Adipocyte (in vitro differentiated cells): ENCODE results near the gene RASGEF1C.
"Not testable (repeated sequence)": the region's sequence is repeated elsewhere in the genome, so short reads cannot be mapped to it uniquely, and the experiment has no call there.

Source experiments
- DNase-seq: peaks from one replicate; pipeline ENCODE4 v3.0.0-alpha.2; 2015; ENCODE audit warnings: low read depth
- H3K27me3 ChIP-seq: replicated peaks from 2 replicates; pipeline ENCODE4 v1.7.0; 2013; ENCODE audit warnings: mild to moderate bottlenecking, low read length, moderate library complexity; ENCODE audit not compliant: control insufficient read depth, insufficient read depth
- H3K36me3 ChIP-seq: 2 replicates; pipeline ENCODE4 v1.7.0; 2013; ENCODE audit warnings: low read length, mild to moderate bottlenecking, moderate library complexity; ENCODE audit not compliant: control insufficient read depth, insufficient read depth, severe bottlenecking
- H3K4me1 ChIP-seq: 2 replicates; pipeline ENCODE4 v1.7.0; 2013; ENCODE audit warnings: mild to moderate bottlenecking, low read length, moderate library complexity; ENCODE audit not compliant: control insufficient read depth, insufficient read depth
- H3K4me3 ChIP-seq: 2 replicates; pipeline ENCODE4 v1.7.0; 2013; ENCODE audit warnings: mild to moderate bottlenecking, low read length, moderate library complexity
- H3K9ac ChIP-seq: 2 replicates; pipeline ENCODE4 v1.7.0; 2013; ENCODE audit warnings: mild to moderate bottlenecking, low read length, moderate library complexity
- H3K9me3 ChIP-seq: 2 replicates; pipeline ENCODE4 v1.7.0; 2013; ENCODE audit warnings: mild to moderate bottlenecking, low read length, moderate library complexity; ENCODE audit not compliant: control insufficient read depth

The RASGEF1C gene

GRCh38 chr5:180130876-180131740 is 77.9 kb downstream of the RASGEF1C start:
- Histone ChIP-seq H3K4me1 (peaks cover 3% of the 10 kb centered on the region), H3K9me3 (no peaks in the 10 kb centered on the region), H3K9ac (no peak overlapping the region), H3K36me3 (no peaks in the 10 kb centered on the region), H3K4me3 (no peak overlapping the region), H3K27me3 (peaks cover 62% of the 10 kb centered on the region)
- DNase-seq, result no peak

DNA sequence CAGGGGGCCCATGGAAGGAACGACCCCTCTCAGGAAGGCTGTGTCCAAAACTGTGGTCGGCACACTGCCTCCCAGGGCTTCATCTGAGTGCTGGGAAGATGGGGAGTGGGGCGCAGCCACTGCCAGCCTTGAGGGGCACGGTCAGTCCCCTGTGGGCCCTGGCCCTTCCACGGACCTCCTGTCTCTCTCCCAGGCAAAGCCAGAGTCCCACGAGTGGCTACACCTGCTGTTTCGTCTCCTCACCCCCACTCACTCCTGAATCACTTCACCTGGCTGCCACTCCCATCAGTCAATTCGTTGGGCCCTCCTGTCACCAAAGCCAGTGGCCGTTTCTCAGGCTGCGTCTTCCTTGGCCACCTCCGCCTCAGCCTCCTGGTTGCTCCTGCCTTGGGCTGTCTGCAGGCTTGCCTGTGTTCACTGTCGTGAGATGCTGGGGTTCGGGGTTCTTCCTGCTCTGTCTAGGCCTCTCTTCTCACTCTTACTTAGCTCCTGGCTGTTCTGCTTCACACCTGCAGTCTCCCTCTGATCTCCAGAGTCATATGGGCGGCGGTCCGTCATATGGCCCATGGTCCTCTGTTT is 78.6 kb downstream of the RASGEF1C start:
- H3K4me3 ChIP-seq, result no peak overlapping the region
- H3K27me3 ChIP-seq, result peaks cover 62% of the 10 kb centered on the region
- no peaks in the 10 kb centered on the region for H3K36me3 ChIP-seq
- H3K9ac ChIP-seq, result no peak overlapping the region
- H3K4me1 ChIP-seq, result peaks cover 3% of the 10 kb centered on the region
- no peaks in the 10 kb centered on the region for H3K9me3 ChIP-seq
- DNase-seq, result no peak

GRCh38 chr5:180129291-180130190 is 79.5 kb downstream of the RASGEF1C start:
- Histone ChIP-seq H3K27me3 (peaks cover 70% of the 10 kb centered on the region), H3K36me3 (no peaks in the 10 kb centered on the region), H3K9me3 (no peaks in the 10 kb centered on the region), H3K4me1 (peaks cover 3% of the 10 kb centered on the region), H3K4me3 (no peak overlapping the region), H3K9ac (no peak overlapping the region)
- no peak for DNase-seq

GRCh38 chr5:180128671-180129261 is 80.2 kb downstream of the RASGEF1C start:
- no peak for DNase-seq
- Histone ChIP-seq H3K9ac (no peak overlapping the region), H3K9me3 (no peaks in the 10 kb centered on the region), H3K4me1 (peaks cover 3% of the 10 kb centered on the region), H3K36me3 (no peaks in the 10 kb centered on the region), H3K4me3 (no peak overlapping the region), H3K27me3 (peaks cover 72% of the 10 kb centered on the region)

- no peak for DNase-seq
- peaks cover 3% of the 10 kb centered on the region for H3K4me1 ChIP-seq
- no peaks in the 10 kb centered on the region for H3K9me3 ChIP-seq
- no peak overlapping the region for H3K9ac ChIP-seq
- H3K36me3 ChIP-seq, result no peaks in the 10 kb centered on the region
- H3K4me3 ChIP-seq, result no peak overlapping the region
- peaks cover 72% of the 10 kb centered on the region for H3K27me3 ChIP-seq
These were observed 81.0 kb downstream of the RASGEF1C start for GRCh38 chr5:180127682-180128670.

- H3K9ac ChIP-seq, result no peak overlapping the region
- H3K4me1 ChIP-seq, result peaks cover 3% of the 10 kb centered on the region
- peaks cover 70% of the 10 kb centered on the region for H3K27me3 ChIP-seq
- no peak overlapping the region for H3K4me3 ChIP-seq
- peak; percentile 60 for DNase-seq
- H3K9me3 ChIP-seq, result no peaks in the 10 kb centered on the region
- no peaks in the 10 kb centered on the region for H3K36me3 ChIP-seq
These were observed 82.0 kb downstream of the RASGEF1C start for GRCh38 chr5:180126716-180127681.

DNA sequence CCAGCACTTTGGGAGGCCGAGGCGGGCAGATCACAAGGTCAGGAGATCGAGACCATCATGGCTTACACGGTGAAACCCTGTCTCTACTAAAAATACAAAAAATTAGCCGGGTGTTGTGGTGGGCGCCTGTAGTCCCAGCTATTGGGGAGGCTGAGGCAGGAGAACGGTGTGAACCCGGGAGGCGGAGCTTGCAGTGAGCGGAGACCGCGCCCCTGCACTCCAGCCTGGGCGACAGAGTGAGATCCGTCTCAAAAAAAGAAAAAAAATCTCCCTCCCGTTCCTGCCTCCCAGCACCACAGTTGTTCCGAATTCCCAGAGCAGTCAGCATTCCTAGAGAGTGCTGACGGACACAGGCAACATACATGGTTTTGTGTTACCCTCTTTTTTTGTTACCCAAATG is 82.9 kb downstream of the RASGEF1C start:
- H3K36me3 ChIP-seq, H3K9ac ChIP-seq, H3K4me1 ChIP-seq, H3K9me3 ChIP-seq, DNase-seq, H3K4me3 ChIP-seq: not testable (repeated sequence)
- H3K27me3 ChIP-seq, result peaks cover 71% of the 10 kb centered on the region

DNA sequence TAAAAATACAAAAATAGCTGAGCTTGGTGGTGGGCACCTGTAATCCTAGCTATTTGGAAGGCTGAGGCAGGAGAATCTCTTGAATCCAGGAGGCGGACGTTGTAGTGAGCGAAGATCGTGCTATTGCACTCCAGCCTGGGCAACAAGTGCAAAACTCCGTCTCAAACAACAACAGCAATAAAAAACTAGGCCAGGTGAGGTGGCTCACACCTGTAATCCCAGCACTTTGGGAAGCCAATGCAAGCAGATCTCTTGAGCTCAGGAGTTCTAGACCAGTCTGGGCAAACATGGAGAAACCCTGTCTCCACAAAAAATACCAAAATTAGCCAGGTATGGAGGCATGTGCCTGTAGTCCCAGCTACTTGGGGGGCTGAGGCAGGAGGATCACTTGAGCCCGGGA is 84.3 kb downstream of the RASGEF1C start:
- H3K27me3 ChIP-seq, result peaks cover 56% of the 10 kb centered on the region
- not testable (repeated sequence) for H3K36me3 ChIP-seq, H3K9ac ChIP-seq, H3K4me1 ChIP-seq, DNase-seq, H3K4me3 ChIP-seq, H3K9me3 ChIP-seq

- no peaks in the 10 kb centered on the region for H3K36me3 ChIP-seq
- H3K9ac ChIP-seq, result no peak overlapping the region
- H3K4me3 ChIP-seq, result no peak overlapping the region
- no peak for DNase-seq
- peaks cover 51% of the 10 kb centered on the region for H3K27me3 ChIP-seq
- H3K9me3 ChIP-seq, result no peaks in the 10 kb centered on the region
- H3K4me1 ChIP-seq, result peaks cover 3% of the 10 kb centered on the region
These were observed 86.1 kb downstream of the RASGEF1C start for GRCh38 chr5:180122875-180123274.
